ENCODE results near the gene RASL11B.

RASL11B gene, protein sequence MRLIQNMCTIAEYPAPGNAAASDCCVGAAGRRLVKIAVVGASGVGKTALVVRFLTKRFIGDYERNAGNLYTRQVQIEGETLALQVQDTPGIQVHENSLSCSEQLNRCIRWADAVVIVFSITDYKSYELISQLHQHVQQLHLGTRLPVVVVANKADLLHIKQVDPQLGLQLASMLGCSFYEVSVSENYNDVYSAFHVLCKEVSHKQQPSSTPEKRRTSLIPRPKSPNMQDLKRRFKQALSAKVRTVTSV

DNA sequence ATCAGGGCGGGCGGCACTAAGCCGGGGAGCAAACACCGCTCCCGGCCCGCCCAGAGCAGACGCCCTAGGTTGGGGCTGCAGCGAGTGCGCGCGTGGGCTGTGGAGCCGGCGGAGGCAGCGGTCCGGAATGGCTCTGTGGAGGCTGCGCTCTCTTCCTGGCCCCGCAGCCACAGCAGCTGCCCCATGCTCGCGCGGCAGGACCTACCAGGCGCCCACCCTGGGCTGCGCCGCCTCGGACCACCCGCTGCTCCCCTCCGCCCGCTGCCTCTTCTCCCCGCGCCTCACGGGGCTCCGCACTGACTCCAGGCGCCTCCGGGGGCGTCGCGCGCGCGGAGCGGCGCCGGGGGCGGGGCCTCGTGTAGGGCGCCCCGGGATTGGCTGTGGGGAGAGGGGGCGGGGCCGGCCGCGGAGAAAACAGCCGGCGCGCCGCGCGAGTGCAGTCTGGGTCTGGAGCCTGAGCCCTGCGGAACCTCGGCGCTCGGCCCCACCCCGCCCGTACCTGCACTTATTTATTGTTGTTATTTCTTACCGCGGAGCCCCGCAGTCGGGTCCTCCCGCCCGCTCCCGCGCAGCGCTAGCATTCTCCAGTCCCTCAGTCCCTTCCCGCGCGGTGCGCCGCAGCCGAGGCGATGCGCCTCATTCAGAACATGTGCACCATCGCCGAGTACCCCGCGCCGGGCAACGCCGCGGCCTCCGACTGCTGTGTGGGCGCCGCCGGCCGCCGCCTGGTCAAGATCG is at the start of gene RASL11B:
RASL11B (plus strand) TSS at position 439 of the 738 bp plus-strand sequence; CDS start at position 630, 191 bp downstream.
- peak within 1 kb of the TSS; percentile 49 for H3K27ac ChIP-seq (ENCODE audit: low read length)
- peaks cover 0 to 13% of the 10 kb centered on the region in 2 donors for H3K27me3 ChIP-seq (ENCODE audit: control insufficient read depth in 1 of 2, insufficient read depth in 2 of 2, low read length in 2 of 2)
- peak within 1 kb of the TSS; percentile 28 to 47 for H3K9ac ChIP-seq (ENCODE audit: low read length in 2 of 2)
- peaks cover 0 to 4% of the 10 kb centered on the region in 2 donors for H3K9me3 ChIP-seq (ENCODE audit: control insufficient read depth in 2 of 2, low read length in 2 of 2)
- peaks cover 26% of the 10 kb centered on the region for H3K4me1 ChIP-seq (ENCODE audit: control insufficient read depth, insufficient read depth, low read length)
- H3K4me3 ChIP-seq (ENCODE audit: low read length in 2 of 2), result peak within 1 kb of the TSS; percentile 69 to 79
- H3K36me3 ChIP-seq (ENCODE audit: control insufficient read depth in 2 of 2, insufficient read depth in 2 of 2, low read length in 2 of 2), result peaks cover 0 to 4% of the 10 kb centered on the region in 2 donors

DNA sequence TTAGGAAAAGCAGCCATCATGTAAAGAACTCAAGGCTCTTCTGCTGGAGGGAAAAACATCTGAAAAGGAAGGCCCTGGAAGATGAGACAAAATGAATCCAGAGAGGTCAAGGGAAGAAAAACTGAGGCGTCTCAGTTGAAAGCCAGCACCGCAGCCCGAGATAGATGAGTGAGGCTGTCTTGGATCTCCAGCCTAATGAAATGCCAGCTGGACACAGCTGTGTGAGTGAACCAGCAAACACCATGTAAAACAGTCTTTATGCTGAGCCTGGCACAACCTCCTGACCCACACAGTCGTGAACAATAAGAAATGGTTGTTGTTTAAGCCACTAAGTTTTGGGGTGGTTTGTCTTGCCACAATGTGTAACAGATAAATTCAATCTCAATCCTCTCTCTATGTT is 48.6 kb upstream of the RASL11B start:
- Histone ChIP-seq H3K9me3 (ENCODE audit: control insufficient read depth in 2 of 2, low read length in 2 of 2) (peaks cover 0 to 3% of the 10 kb centered on the region in 2 donors), H3K27ac (ENCODE audit: low read length) (no peak overlapping the region), H3K4me3 (ENCODE audit: low read length in 2 of 2) (no peak overlapping the region)

DNA sequence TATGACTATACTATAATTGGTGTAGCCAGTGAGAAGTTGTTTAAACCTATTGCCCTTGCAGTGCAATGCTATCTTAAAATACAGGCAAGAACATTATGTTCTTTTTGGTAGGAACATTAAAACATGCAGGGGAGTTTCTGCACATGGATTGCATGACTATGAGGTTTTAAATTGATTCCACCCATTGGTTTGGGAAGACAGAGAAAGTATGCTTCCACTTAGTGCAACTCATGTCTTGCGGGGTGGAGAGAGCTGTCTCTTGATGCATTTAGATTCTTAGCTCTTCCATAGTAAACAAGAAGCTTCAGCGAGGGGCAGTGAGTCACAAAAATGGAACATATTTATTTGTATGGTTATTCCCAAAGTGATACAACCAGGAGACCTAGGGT is 39.5 kb upstream of the RASL11B start:
- Histone ChIP-seq H3K27ac (ENCODE audit: low read length) (no peak overlapping the region), H3K4me1 (ENCODE audit: control insufficient read depth, insufficient read depth, low read length) (peaks cover 18% of the 10 kb centered on the region), H3K4me3 (ENCODE audit: low read length in 2 of 2) (no peak overlapping the region), H3K9me3 (ENCODE audit: control insufficient read depth in 2 of 2, low read length in 2 of 2) (no peaks in the 10 kb centered on the region), H3K9ac (ENCODE audit: low read length in 2 of 2) (no peak overlapping the region), H3K36me3 (ENCODE audit: control insufficient read depth in 2 of 2, insufficient read depth in 2 of 2, low read length in 2 of 2) (no peaks in the 10 kb centered on the region), H3K27me3 (ENCODE audit: control insufficient read depth in 1 of 2, insufficient read depth in 2 of 2, low read length in 2 of 2) (no peaks in the 10 kb centered on the region)

More for the DNA sequence above, 48.6 kb upstream of the RASL11B start:
- Histone ChIP-seq H3K36me3 (ENCODE audit: control insufficient read depth in 2 of 2, insufficient read depth in 2 of 2, low read length in 2 of 2) (no peaks in the 10 kb centered on the region), H3K9ac (ENCODE audit: low read length in 2 of 2) (no peak overlapping the region), H3K4me1 (ENCODE audit: control insufficient read depth, insufficient read depth, low read length) (no peaks in the 10 kb centered on the region), H3K27me3 (ENCODE audit: control insufficient read depth in 1 of 2, insufficient read depth in 2 of 2, low read length in 2 of 2) (no peaks in the 10 kb centered on the region)

DNA sequence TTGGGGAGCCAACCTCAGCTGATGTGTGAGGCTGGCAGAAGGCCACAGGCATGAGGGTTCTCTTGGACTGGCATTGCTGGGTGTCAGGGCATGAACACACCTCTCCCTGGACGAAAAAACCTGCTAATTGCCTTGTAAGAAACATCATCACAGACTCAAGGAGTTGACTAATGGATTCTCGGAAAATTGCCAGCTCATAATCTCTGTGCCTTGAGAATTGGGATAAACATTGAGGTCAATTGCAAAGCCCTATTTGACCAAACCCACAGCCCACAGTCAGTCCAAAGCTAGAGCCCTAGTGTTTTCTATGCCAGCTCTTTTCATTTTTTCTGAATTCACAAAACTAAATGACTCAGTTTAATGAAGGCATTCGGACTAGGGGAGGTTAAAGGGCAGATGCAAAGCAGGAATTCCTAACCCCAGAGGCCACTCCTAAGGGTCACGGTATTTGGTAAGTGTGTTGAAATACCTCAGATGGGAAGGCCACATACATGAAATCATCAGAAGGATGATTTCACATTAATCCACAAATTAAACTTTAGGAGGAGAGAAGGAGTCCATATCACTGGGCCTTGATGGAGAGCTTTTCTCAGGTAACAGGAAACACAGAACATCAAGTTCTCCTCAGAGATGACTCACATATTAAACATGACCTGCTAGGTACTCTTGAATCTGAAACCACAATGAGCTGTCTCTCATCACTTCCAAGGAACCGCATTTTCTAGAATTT is 39.0 kb upstream of the RASL11B start:
- Histone ChIP-seq H3K27me3 (ENCODE audit: control insufficient read depth in 1 of 2, insufficient read depth in 2 of 2, low read length in 2 of 2) (no peaks in the 10 kb centered on the region), H3K36me3 (ENCODE audit: control insufficient read depth in 2 of 2, insufficient read depth in 2 of 2, low read length in 2 of 2) (no peaks in the 10 kb centered on the region), H3K27ac (ENCODE audit: low read length) (no peak overlapping the region), H3K4me3 (ENCODE audit: low read length in 2 of 2) (no peak overlapping the region), H3K9ac (ENCODE audit: low read length in 2 of 2) (no peak overlapping the region), H3K9me3 (ENCODE audit: control insufficient read depth in 2 of 2, low read length in 2 of 2) (no peaks in the 10 kb centered on the region), H3K4me1 (ENCODE audit: control insufficient read depth, insufficient read depth, low read length) (peaks cover 18% of the 10 kb centered on the region)

DNA sequence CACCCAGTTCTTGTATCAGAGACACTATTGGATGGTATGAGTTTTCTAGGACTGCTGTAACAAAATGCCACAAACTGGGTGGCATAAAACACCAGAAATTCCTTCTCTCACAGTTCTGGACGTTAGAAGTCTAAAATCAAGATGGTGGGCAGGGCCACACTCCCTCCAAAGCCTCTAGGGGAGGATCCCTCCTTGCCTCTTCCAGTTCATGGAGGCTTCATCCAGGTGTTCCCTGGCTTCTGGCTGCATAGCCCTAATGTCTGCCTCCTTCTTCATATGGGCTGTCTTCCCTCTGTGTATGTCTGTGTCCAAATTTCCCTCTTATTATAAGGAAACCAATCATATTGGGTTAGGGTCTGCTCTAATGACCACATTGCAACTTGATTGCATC is 38.4 kb upstream of the RASL11B start:
- Histone ChIP-seq H3K27ac (ENCODE audit: low read length) (no peak overlapping the region), H3K36me3 (ENCODE audit: control insufficient read depth in 2 of 2, insufficient read depth in 2 of 2, low read length in 2 of 2) (no peaks in the 10 kb centered on the region), H3K27me3 (ENCODE audit: control insufficient read depth in 1 of 2, insufficient read depth in 2 of 2, low read length in 2 of 2) (no peaks in the 10 kb centered on the region), H3K4me1 (ENCODE audit: control insufficient read depth, insufficient read depth, low read length) (peaks cover 18% of the 10 kb centered on the region), H3K4me3 (ENCODE audit: low read length in 2 of 2) (no peak overlapping the region), H3K9ac (ENCODE audit: low read length in 2 of 2) (no peak overlapping the region), H3K9me3 (ENCODE audit: control insufficient read depth in 2 of 2, low read length in 2 of 2) (no peaks in the 10 kb centered on the region)

DNA sequence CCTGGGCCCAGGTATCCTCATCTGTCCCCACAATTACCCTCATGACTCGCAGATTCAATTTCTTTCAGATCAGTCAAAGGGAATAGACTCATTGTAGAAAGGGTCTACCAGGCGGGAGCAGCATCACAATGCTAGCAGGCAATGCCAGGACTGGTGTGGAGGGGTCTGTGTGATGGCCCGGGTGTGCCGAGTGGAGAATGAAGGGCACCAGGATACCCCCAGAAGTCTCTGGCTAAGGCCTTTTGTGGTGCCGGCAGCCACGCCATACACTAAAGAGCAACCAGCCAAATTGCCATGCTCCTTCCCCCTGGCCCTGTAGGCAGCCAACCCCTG is 37.9 kb upstream of the RASL11B start:
- Histone ChIP-seq H3K9me3 (ENCODE audit: control insufficient read depth in 2 of 2, low read length in 2 of 2) (no peaks in the 10 kb centered on the region), H3K27ac (ENCODE audit: low read length) (peak overlapping the region; percentile 55), H3K4me3 (ENCODE audit: low read length in 2 of 2) (peak overlapping the region in 1 of 2 donors; percentile 22)

DNA sequence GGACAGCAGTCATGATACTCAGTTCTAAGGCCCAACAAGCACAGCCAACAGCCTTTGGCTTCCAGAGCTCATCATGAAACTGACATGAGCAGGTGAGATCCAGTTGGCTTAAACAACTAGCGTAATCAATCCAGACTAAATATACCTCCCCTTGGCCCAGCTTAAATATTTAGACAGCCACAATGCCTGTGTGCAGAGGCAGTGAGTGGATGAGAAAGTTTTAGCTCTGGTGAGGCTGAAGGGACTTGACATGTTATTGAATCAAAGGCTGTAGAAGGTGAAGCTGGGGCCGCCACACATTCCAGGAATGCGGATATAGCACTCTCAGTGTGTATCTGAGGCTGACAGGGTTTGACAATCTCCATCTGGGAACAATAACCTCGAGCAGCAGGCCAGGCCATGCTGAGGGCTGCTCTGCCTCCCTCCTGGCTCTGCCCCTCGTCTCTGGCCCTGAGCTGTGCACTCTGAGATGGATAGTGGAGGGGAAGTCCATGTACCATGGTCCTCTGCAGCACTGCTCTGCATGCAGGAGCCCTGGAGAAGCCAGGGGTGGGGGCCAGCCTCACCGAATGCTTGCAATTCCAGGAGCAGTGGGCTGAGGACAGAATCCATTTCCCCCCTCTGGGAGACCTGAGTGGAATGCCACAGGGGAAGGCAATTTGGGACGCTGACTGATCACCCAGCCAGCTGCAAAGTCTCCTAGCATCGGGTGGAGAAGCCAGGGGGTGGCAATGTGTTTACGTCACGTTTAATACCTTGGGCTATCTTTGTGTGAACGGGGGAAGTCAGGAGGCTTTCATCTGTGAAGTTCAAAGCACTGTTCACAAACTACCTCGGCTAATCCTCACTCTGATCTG is 37.3 kb upstream of the RASL11B start:
- no peaks in the 10 kb centered on the region for H3K36me3 ChIP-seq (ENCODE audit: control insufficient read depth in 2 of 2, insufficient read depth in 2 of 2, low read length in 2 of 2)
- no peak overlapping the region for H3K9ac ChIP-seq (ENCODE audit: low read length in 2 of 2)
- H3K9me3 ChIP-seq (ENCODE audit: control insufficient read depth in 2 of 2, low read length in 2 of 2), result no peaks in the 10 kb centered on the region
- H3K4me3 ChIP-seq (ENCODE audit: low read length in 2 of 2), result peak overlapping the region in 1 of 2 donors; percentile 22
- peak overlapping the region; percentile 55 for H3K27ac ChIP-seq (ENCODE audit: low read length)
- no peaks in the 10 kb centered on the region for H3K27me3 ChIP-seq (ENCODE audit: control insufficient read depth in 1 of 2, insufficient read depth in 2 of 2, low read length in 2 of 2)
- peaks cover 18% of the 10 kb centered on the region for H3K4me1 ChIP-seq (ENCODE audit: control insufficient read depth, insufficient read depth, low read length)

More for the DNA sequence above, 37.9 kb upstream of the RASL11B start:
- Histone ChIP-seq H3K36me3 (ENCODE audit: control insufficient read depth in 2 of 2, insufficient read depth in 2 of 2, low read length in 2 of 2) (no peaks in the 10 kb centered on the region), H3K27me3 (ENCODE audit: control insufficient read depth in 1 of 2, insufficient read depth in 2 of 2, low read length in 2 of 2) (no peaks in the 10 kb centered on the region), H3K9ac (ENCODE audit: low read length in 2 of 2) (no peak overlapping the region), H3K4me1 (ENCODE audit: control insufficient read depth, insufficient read depth, low read length) (peaks cover 18% of the 10 kb centered on the region)

DNA sequence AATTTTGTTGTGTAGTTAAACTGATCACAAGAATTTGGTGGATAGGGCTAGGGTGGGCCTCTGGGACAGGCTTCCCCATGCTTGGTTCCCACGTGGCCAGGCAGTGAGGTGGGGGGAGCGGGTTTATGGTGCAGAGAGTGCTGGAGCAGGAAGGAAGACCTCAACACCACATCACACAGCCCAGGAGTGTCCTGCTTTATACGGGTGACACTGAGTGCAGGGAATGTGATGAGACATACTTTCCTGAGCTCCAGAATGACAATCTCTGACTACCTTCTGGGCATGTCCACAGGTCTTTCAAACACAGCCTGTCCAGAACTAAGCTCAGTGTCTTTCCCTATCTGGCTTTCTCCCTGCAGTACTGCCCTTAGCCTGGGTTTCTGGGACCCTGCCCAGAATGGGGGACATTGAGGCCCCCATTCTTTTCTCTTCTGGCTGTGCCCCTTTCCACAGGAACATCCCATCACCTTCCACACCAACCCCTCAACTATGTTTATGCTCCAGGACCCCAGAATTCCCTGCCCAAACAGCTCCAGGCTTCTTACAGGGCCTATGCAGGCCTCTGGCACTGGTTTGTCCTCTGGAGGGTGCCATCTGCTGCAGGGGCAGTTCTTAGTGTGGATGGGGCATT is 36.5 kb upstream of the RASL11B start:
- no peak overlapping the region for H3K9ac ChIP-seq (ENCODE audit: low read length in 2 of 2)
- H3K4me1 ChIP-seq (ENCODE audit: control insufficient read depth, insufficient read depth, low read length), result peaks cover 18% of the 10 kb centered on the region
- no peaks in the 10 kb centered on the region for H3K36me3 ChIP-seq (ENCODE audit: control insufficient read depth in 2 of 2, insufficient read depth in 2 of 2, low read length in 2 of 2)
- peak overlapping the region; percentile 55 for H3K27ac ChIP-seq (ENCODE audit: low read length)
- H3K4me3 ChIP-seq (ENCODE audit: low read length in 2 of 2), result peak overlapping the region in 1 of 2 donors; percentile 22
- no peaks in the 10 kb centered on the region for H3K27me3 ChIP-seq (ENCODE audit: control insufficient read depth in 1 of 2, insufficient read depth in 2 of 2, low read length in 2 of 2)
- no peaks in the 10 kb centered on the region for H3K9me3 ChIP-seq (ENCODE audit: control insufficient read depth in 2 of 2, low read length in 2 of 2)

DNA sequence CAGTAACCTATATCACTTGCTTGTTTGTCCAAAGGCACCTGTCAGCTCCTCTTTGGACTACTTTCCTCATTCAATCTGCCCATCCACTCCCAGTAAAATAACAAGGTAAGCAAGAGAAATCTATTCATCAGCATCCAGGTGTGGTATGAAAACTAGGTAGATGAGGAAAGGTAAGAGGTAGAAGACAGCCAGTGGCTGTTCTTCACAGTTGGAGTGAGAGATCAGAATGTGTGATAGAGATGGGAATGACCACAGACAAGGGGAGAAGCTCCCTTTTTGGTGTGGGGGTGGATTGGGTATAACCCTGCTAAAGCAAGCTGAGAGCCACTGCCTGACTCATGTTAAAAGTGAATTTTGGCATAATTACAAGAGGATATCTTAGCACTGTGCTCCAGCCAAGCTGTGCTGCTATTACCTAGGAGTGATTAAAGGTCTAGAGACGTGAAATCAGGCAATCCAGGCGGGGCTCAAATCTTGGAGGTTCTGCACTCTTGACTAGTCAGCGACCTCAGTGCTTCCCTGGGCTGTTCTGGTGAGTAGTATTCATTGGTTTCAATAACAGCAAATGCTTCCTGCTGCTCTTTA is 28.1 kb upstream of the RASL11B start:
- no peak overlapping the region for H3K27ac ChIP-seq (ENCODE audit: low read length)
- no peaks in the 10 kb centered on the region for H3K36me3 ChIP-seq (ENCODE audit: control insufficient read depth in 2 of 2, insufficient read depth in 2 of 2, low read length in 2 of 2)
- no peak overlapping the region for H3K4me3 ChIP-seq (ENCODE audit: low read length in 2 of 2)
- H3K9me3 ChIP-seq (ENCODE audit: control insufficient read depth in 2 of 2, low read length in 2 of 2), result no peaks in the 10 kb centered on the region
- H3K27me3 ChIP-seq (ENCODE audit: control insufficient read depth in 1 of 2, insufficient read depth in 2 of 2, low read length in 2 of 2), result peaks cover 0 to 3% of the 10 kb centered on the region in 2 donors
- H3K4me1 ChIP-seq (ENCODE audit: control insufficient read depth, insufficient read depth, low read length), result no peaks in the 10 kb centered on the region
- no peak overlapping the region for H3K9ac ChIP-seq (ENCODE audit: low read length in 2 of 2)
